Cardiac ventricle fibroblast (primary cell): ENCODE data around the gene DSC2. TPM values are rescaled to one million over a fixed set of nuclear protein-coding genes. Genes with fewer than 3 reads are reported as not detected.

Experiments used
- total RNA-seq: library from RNA; depleted of rRNA; stranded (reverse); fragments of >200 nt; gene quantifications from 2 replicates; pipeline ENCODE4 v1.2.3, GENCODE V29; 2015

The DSC2 gene
- not detected in 2 replicates for total RNA-seq

DNA sequence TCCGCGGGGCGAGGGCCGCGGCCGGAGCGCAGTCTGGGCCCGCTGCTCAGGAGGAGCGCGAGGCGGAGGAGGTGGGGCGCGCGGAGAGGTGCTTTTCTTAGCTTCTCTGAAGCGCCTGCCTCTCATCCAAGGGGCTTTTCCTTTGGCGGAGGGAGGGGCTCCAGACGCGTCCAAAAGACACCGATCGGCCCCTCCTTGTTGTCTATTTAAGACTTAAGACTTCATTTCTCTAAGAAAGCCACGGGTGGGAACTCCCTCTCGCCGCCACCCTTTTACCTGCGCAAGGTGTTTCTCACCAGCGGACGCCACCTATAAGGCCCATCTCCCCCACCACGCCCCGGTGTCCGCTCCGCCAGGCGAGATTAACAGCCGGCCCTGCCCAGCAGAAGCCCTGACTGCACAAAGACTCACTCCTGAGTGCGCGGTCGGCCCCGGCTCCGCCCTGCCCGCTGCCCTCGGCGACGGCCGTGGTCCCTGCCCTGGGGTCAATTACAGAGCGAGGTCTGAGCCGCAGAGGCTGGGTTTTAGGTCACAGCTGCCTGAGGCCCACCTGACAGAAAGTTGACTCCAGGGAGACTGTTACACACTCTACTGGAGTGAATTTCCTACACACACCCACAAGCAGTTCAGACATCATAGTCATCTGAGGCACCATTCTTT is at the start of gene DSC2:
Gene DSC2, minus strand, starts transcription at position 397 of the 660 bp plus-strand sequence. CDS start 450 bp downstream, outside the sequence.

DNA sequence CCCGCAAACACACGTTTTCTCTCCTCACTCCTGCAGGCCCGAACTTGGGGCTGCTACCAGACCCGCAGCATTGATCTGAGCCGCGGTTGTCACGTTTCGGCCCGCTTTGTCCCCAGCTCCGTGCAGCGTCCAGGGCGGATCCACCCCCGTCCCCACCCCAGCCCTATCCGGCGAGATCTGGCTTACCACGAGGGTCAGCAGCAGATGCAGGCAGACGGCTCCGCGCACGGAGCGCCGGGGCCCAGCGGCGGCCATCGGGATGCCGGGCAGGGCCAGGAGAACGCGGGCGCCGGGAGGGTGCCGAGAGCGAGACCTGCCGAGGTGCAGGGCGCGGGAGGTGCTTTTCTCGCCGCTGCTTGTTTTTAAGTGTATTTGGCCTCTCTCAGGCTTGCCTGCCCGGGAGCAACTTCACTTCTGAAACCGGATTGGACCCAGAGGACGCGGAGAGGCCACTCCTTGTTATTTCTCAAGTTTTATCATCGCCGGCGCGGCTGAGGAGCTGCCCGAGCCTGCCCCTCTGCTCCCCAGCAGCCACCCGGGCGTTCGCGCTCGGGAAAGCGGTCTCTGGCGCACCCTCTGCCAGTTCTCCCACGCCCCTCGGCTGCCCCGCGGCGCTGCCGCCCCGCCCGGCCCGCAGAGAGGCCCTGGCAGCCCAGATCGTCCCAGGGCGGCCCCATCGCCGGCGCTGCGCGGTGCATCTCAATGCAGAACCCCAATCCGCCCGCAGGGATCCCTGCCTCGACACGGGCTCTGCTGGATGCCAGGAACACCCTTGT is 59.6 kb downstream of the DSC2 start, which contains the start of gene DSC3:
Gene DSC3, minus strand, starts transcription at position 337 of the 776 bp plus-strand sequence. Its CDS starts 82 bp downstream, at position 255.

Other genes with a start within 250 kb of the DSC2 start
- gene DSC3, start 59.7 kb downstream of the DSC2 start, total RNA-seq: under 0.01 and 0.05 TPM in 2 replicates
- gene DSC1, start 60.4 kb upstream of the DSC2 start, total RNA-seq: not detected in 2 replicates
- not detected in 2 replicates for gene DSG1, start 215.7 kb upstream of the DSC2 start, total RNA-seq